HG02623 (cell line): Measurements from ENCODE around the gene RNF10.
"Not testable (repeated sequence)": the region's sequence is repeated elsewhere in the genome, so short reads cannot be mapped to it uniquely, and the experiment has no call there.

Experiments used
- ATAC-seq: cut with Tn5 transposase; IDR thresholded peaks from one replicate; pipeline ENCODE4 v1.9.1; 2021; ENCODE audit warnings: moderate library complexity; ENCODE audit not compliant: unreplicated experiment

The RNF10 gene

GRCh38 chr12:120522568-120522967 is 11.6 kb upstream of the RNF10 start:
- no peak for ATAC-seq

GRCh38 chr12:120528861-120529525 is 5.2 kb upstream of the RNF10 start, which contains the start of gene COQ5:
COQ5 (minus strand) TSS chr12:120529158; CDS start chr12:120529141, 17 bp downstream.
- peak; percentile 81 for ATAC-seq

GRCh38 chr12:120529641-120530417 is 4.3 kb upstream of the RNF10 start:
- ATAC-seq, result no peak

- ATAC-seq, result not testable (repeated sequence)
Measured at GRCh38 chr12:120530418-120530761, 3.8 kb upstream of the RNF10 start.

GRCh38 chr12:120532701-120533238 is 1.4 kb upstream of the RNF10 start:
- no peak for ATAC-seq

GRCh38 chr12:120534703-120535655 is 823 bp downstream of the RNF10 start:
- peak; percentile 23 for ATAC-seq

- no peak for ATAC-seq
Measured at GRCh38 chr12:120536064-120536791, 2.1 kb downstream of the RNF10 start.

GRCh38 chr12:120537856-120538220 is 3.7 kb downstream of the RNF10 start:
- ATAC-seq, result no peak

- no peak for ATAC-seq
Measured at GRCh38 chr12:120538281-120539156, 4.4 kb downstream of the RNF10 start.

- ATAC-seq, result no peak
Measured at GRCh38 chr12:120539303-120539702, 5.1 kb downstream of the RNF10 start.

- no peak for ATAC-seq
Measured at GRCh38 chr12:120540445-120540844, 6.3 kb downstream of the RNF10 start.

- ATAC-seq, result no peak
Measured at GRCh38 chr12:120542166-120542565, 8.0 kb downstream of the RNF10 start.

GRCh38 chr12:120544691-120545090 is 10.5 kb downstream of the RNF10 start:
- no peak for ATAC-seq

- no peak for ATAC-seq
Measured at GRCh38 chr12:120546050-120546386, 11.9 kb downstream of the RNF10 start.

- no peak for ATAC-seq
Measured at GRCh38 chr12:120554678-120555077, 20.5 kb downstream of the RNF10 start.

- ATAC-seq, result no peak
Measured at GRCh38 chr12:120557589-120557988, 23.4 kb downstream of the RNF10 start.

GRCh38 chr12:120562906-120563305 is 28.8 kb downstream of the RNF10 start:
- no peak for ATAC-seq

- ATAC-seq, result no peak
Measured at GRCh38 chr12:120563495-120563894, 29.3 kb downstream of the RNF10 start.

GRCh38 chr12:120571299-120571698 is 37.1 kb downstream of the RNF10 start:
- ATAC-seq, result no peak

GRCh38 chr12:120573560-120573959 is 39.4 kb downstream of the RNF10 start:
- ATAC-seq, result no peak
